Fibroblast of pulmonary artery (primary cell): ENCODE data around the gene MAGEF1.

Experiments used
- DNase-seq: peaks from one replicate; pipeline ENCODE4 v3.0.0-alpha.2; 2010; ENCODE audit warnings: low read depth
- H3K4me3 ChIP-seq: replicated peaks from 2 replicates; pipeline ENCODE4 v1.5.1; 2011; ENCODE audit warnings: low read depth, mild to moderate bottlenecking, control low read depth, low read length, moderate library complexity
- CTCF ChIP-seq: IDR thresholded peaks from 2 replicates; pipeline ENCODE4 v1.5.1; 2011; ENCODE audit warnings: mild to moderate bottlenecking, control low read depth, low read length, inconsistent platforms; ENCODE audit errors: missing control alignments

Gene MAGEF1

GRCh38 chr3:184662187-184662586, 49.7 kb downstream of the MAGEF1 start:
- TF ChIP-seq CTCF, result no peak
- DNase-seq, result peak; percentile 15
- no peak overlapping the region for H3K4me3 ChIP-seq

GRCh38 chr3:184660931-184661330, 50.9 kb downstream of the MAGEF1 start:
- DNase-seq, result no peak
- TF ChIP-seq CTCF, result no peak
- H3K4me3 ChIP-seq, result no peak overlapping the region
